Common myeloid progenitor, CD34-positive (primary cell): ENCODE data around the gene MSLN.

Experiments used
- CTCF ChIA-PET: fragments of 350-600 bp; sonication (Branson Sonifier 250); formaldehyde crosslinking; loops from one replicate; lab custom pipeline; 2021; ENCODE audit warnings: antibody characterized with exemption; lab: Charles Lee
- POLR2A ChIA-PET: fragments of 350-600 bp; sonication (Branson Sonifier 250); formaldehyde crosslinking; loops from one replicate; lab custom pipeline; 2021; ENCODE audit warnings: antibody characterized with exemption; lab: Charles Lee
- DNase-seq, 3 donors: peaks; one replicate each; pipeline versions ENCODE4 v3.0.0 to v3.0.0-alpha.2; 2013
- H3K27ac ChIP-seq, 2 experiments: 1 replicate in 1 of 2; 2 replicates in 1 of 2; pipeline ENCODE4 v1.7.0; 2013; ENCODE audit warnings: inconsistent platforms in 2 of 2, low read length in 2 of 2, mild to moderate bottlenecking in 2 of 2, low read depth in 1 of 2, moderate library complexity in 1 of 2; ENCODE audit not compliant: severe bottlenecking in 2 of 2, insufficient read depth in 1 of 2, poor library complexity in 1 of 2
- H3K27me3 ChIP-seq, 5 experiments: replicated peaks in 2 of 5; 1 replicate in 3 of 5; 2 replicates in 2 of 5; pipeline versions ENCODE4 v1.6.1 to v1.7.0; 2013; ENCODE audit warnings: low read length in 4 of 5, mild to moderate bottlenecking in 2 of 5, moderate library complexity in 2 of 5, inconsistent platforms in 1 of 5; ENCODE audit not compliant: insufficient read depth in 5 of 5, control insufficient read depth in 4 of 5
- H3K36me3 ChIP-seq, 4 experiments: 1 replicate in 2 of 4; 2 replicates in 2 of 4; pipeline versions ENCODE4 v1.6.1 to v1.7.0; 2013; ENCODE audit warnings: low read length in 3 of 4, control low read depth in 1 of 4, mild to moderate bottlenecking in 1 of 4; ENCODE audit not compliant: control insufficient read depth in 4 of 4, insufficient read depth in 4 of 4
- H3K4me1 ChIP-seq, 4 experiments: 1 replicate in 3 of 4; 2 replicates in 1 of 4; pipeline versions ENCODE4 v1.6.1 to v1.7.1; 2013; ENCODE audit warnings: low read length in 3 of 4, mild to moderate bottlenecking in 3 of 4, control low read depth in 1 of 4, inconsistent platforms in 1 of 4, moderate library complexity in 1 of 4; ENCODE audit not compliant: control insufficient read depth in 4 of 4, insufficient read depth in 4 of 4; ENCODE audit errors: control extremely low read depth in 1 of 4
- H3K4me3 ChIP-seq, 7 experiments: 1 replicate in 4 of 7; 2 replicates in 3 of 7; pipeline versions ENCODE4 v1.5.1 to v1.7.0; 2013; ENCODE audit warnings: mild to moderate bottlenecking in 7 of 7, low read length in 6 of 7, moderate library complexity in 6 of 7, inconsistent platforms in 2 of 7, low read depth in 2 of 7, control low read depth in 1 of 7; ENCODE audit not compliant: insufficient read depth in 4 of 7, control insufficient read depth in 1 of 7; ENCODE audit errors: extremely low read depth in 1 of 7
- H3K9me3 ChIP-seq, 5 experiments: 1 replicate in 4 of 5; 2 replicates in 1 of 5; pipeline versions ENCODE4 v1.6.1 to v1.7.1; 2013; ENCODE audit warnings: low read length in 4 of 5, mild to moderate bottlenecking in 2 of 5, inconsistent platforms in 1 of 5, low read depth in 1 of 5, moderate library complexity in 1 of 5; ENCODE audit not compliant: control insufficient read depth in 4 of 5, insufficient read depth in 2 of 5; ENCODE audit errors: control extremely low read depth in 1 of 5
- WGBS: methylation state at CpG from one replicate; pipeline ENCODE4 v1.1.5; 2013; ENCODE audit not compliant: insufficient coverage; 5-methylcytosine and 5-hydroxymethylcytosine counted together

MSLN gene

DNA sequence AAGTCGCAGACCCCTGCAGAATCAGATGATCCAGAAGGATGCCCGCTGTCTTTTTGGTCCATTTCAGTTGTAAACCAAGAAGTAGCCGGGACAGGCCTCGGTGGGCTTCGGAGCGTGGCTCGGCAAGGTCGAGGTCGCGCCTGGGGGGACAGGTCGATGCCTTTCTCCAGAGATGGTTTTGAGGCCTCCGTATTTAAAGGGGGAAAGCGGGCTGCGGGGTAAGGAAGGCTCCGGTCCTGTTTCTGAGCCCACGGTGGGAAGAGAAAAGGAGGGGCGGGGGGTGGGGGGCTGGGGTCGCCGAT, 47.5 kb downstream of the MSLN start:
- WGBS = 6% methylated on average over 13 of the region's 19 CpGs
- Histone ChIP-seq H3K4me3 (peak overlapping the region; percentile 62 to 82 (median 75)), H3K4me1 (peaks cover 0 to 11% (median 6%) of the 10 kb centered on the region in 4 experiments), H3K27me3 (peaks cover 0 to 18% (median 5%) of the 10 kb centered on the region in 5 experiments), H3K27ac (peak overlapping the region in 1 of 2 experiments; percentile 82), H3K9me3 (peaks cover 0 to 6% (median 0%) of the 10 kb centered on the region in 5 experiments), H3K36me3 (no peaks in the 10 kb centered on the region)
- POLR2A ChIA-PET = no interaction called here
- CTCF ChIA-PET = no interaction called here
- no peak for DNase-seq

DNA sequence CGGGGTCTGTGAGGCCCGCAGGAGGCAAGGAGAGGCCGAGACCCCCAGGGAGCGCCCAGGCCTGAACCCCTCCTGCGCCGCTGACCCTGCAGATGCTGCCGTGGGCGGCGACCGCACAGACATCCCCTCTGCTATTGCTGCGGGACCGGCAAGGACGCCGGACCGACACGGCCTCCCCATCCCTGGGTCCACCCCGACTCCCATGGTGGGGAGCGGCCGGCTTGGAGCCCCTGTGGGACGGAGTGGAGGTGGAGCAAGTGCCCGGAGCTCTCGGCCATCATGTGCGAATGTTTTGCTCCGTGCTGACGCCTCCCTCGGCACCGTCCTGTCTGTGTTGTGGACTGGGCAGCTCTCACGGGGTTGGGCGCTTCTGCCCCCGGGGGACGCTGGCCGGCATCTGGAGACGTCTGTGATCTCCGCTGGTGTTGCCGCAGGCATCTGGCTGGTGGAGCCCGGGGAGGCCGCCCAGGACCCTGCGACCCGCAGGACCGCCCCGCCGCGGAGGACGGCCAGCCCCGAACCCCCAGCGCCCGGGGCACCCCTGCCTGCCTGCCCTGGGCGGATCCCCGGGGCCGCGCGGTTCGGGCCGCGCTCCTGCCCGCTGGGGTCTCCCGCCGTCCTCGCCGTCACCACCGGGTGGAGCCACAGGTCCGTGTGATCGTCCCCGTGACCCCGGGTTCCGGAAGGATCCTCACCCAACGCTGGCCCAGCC, 52.8 kb downstream of the MSLN start:
- CTCF ChIA-PET = interaction anchor here (0.7 kb wide), 1 partner anchor 243 kb away, joined by 3 read pairs; no protein-coding TSS in a partner anchor
- H3K4me3 ChIP-seq = no peak overlapping the region
- WGBS = 14% methylated on average over 58 of the region's 67 CpGs
- no peak overlapping the region for H3K27ac ChIP-seq
- DNase-seq = peak; percentile 36 to 57 (median 37)
- H3K27me3 ChIP-seq = peaks cover 0 to 54% (median 13%) of the 10 kb centered on the region in 5 experiments
- peaks cover 0 to 15% (median 6%) of the 10 kb centered on the region in 4 experiments for H3K4me1 ChIP-seq
- POLR2A ChIA-PET = no interaction called here
- H3K9me3 ChIP-seq = peaks cover 0 to 6% (median 0%) of the 10 kb centered on the region in 5 experiments
- H3K36me3 ChIP-seq = no peaks in the 10 kb centered on the region

DNA sequence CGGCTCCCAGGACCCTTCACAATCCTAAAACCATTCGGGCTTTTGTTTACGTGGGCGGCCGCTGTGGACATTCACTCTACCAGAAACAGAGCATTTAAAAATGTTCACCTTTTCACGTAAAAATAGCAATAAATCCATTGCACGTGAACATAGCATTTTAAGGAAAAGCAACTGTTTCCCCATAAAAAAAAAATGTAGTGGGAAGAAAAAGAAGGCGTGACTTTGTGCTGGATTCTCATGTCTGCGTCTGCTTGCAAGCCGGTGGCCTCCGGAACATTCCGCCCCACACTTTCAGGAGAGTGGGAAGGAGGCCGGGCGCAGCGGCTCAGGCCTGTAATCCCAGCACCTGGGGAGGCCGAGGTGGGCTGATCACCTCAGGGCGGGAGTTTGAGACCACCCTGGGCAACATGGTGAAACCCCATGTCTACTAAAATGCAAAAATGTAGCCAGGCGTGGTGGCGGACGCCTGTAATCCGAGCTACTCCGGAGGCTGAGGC, 53.4 kb downstream of the MSLN start:
- Histone ChIP-seq H3K27me3 (peaks cover 0 to 59% (median 13%) of the 10 kb centered on the region in 5 experiments), H3K36me3 (no peaks in the 10 kb centered on the region), H3K27ac (no peak overlapping the region), H3K9me3 (peaks cover 0 to 7% (median 0%) of the 10 kb centered on the region in 5 experiments), H3K4me1 (peaks cover 2 to 13% (median 6%) of the 10 kb centered on the region in 4 experiments), H3K4me3 (no peak overlapping the region)
- ChIA-PET CTCF (no interaction called here), POLR2A (no interaction called here)
- no peak for DNase-seq
- 70% methylated on average over 20 of the region's 22 CpGs for WGBS

DNA sequence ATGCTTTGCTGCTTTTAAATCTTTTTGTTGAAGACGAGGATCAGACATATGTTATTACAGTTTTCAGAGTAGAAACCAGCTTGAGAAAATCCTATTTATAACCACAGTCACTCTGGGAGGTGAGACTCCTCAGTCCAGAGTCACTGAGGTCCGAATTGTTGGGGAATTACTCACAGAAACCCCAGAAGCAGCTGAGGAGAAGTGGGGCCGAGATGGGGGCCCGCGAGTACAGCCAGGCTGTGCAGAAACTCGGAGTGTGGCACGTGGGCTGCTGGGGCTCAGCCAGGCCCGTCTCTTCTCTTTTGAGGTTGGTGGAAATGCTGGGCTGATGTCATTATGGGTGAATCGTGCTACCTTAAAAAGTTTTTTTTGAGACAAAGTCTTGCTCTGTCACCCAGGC, 54.4 kb downstream of the MSLN start:
- Histone ChIP-seq H3K27me3 (peaks cover 0 to 59% (median 13%) of the 10 kb centered on the region in 5 experiments), H3K4me1 (peaks cover 6 to 22% (median 16%) of the 10 kb centered on the region in 4 experiments), H3K4me3 (no peak overlapping the region), H3K27ac (no peak overlapping the region), H3K36me3 (no peaks in the 10 kb centered on the region), H3K9me3 (peaks cover 0 to 7% (median 0%) of the 10 kb centered on the region in 5 experiments)
- ChIA-PET CTCF (no interaction called here), POLR2A (no interaction called here)
- 100% methylated on average over 1 of the region's 9 CpGs for WGBS
- no peak for DNase-seq

DNA sequence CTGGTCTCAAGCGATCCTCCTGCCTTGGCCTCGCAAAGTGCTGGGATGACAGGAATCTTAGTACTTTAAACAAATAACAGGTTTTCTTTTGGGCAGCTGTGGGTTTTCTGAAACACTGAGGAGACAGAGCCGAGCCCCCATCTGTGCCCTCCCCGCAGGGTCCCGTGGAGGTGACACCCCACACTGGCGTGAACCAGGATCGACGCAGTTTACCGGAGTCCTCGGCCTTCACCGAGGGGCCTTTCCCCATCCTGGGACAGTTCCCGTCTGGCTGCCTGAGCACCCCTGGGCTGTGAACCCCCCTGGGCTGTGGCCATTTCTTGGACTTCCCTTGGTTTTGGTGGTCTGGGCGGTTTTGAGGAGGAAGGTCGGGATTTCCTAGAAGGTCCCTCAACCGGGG, 55.3 kb downstream of the MSLN start:
- DNase-seq = no peak
- H3K27me3 ChIP-seq = peaks cover 0 to 62% (median 13%) of the 10 kb centered on the region in 5 experiments
- ChIA-PET POLR2A (no interaction called here), CTCF (no interaction called here)
- H3K27ac ChIP-seq = no peak overlapping the region
- no peak overlapping the region for H3K4me3 ChIP-seq
- 97% methylated on average over 12 of the region's 15 CpGs for WGBS
- peaks cover 0 to 7% (median 0%) of the 10 kb centered on the region in 5 experiments for H3K9me3 ChIP-seq
- peaks cover 7 to 28% (median 19%) of the 10 kb centered on the region in 4 experiments for H3K4me1 ChIP-seq
- no peaks in the 10 kb centered on the region for H3K36me3 ChIP-seq

DNA sequence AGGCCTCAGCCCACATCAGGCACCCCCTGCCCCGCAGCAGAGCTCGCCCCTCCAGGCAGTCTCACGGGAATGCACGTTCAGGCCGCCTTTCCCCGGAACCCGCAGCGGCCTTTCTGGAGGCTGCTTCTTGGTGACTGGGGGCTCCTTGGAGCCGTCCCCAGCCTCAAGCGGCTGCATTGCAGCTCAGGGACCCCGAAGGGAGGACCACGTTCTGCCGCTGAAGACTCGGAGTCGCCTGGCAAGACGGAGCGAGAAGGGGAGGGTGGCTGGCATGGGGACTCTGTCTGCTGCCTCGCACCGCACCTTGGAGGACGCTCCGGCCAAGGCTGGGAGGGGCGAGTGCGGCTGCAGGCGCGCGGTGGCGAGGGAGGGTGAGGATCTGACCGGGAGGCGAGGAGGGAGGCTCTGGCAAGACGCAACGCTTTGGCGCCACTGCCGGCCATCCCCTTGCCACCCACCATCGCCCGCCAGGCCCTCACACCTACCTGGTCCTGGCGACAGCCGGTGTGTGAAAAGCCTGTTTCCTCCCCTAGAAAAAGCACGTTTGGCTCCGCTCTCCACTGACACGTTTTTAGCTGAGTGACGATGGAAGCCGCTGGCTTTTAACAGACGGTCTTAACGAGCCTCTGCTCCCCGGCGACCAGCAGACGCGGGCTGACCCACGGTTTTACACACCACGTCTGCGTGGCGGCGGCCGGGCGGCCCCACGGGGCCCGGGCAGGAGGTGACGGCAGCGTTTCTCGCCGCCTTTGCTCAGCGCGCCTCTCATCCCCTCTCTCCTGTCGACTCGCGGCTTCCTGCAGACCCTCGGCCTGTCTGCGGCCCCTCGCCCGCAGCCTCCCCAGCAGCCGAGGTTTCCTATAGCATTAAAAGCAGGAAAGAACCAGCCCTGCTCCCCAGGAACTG, 56.7 kb downstream of the MSLN start:
- Histone ChIP-seq H3K27me3 (peaks cover 0 to 65% (median 11%) of the 10 kb centered on the region in 5 experiments), H3K27ac (no peak overlapping the region), H3K36me3 (no peaks in the 10 kb centered on the region), H3K9me3 (peaks cover 0 to 5% (median 0%) of the 10 kb centered on the region in 5 experiments), H3K4me3 (no peak overlapping the region), H3K4me1 (peaks cover 7 to 30% (median 19%) of the 10 kb centered on the region in 4 experiments)
- CTCF ChIA-PET = interaction anchor here (0.6 to 0.7 kb wide), 2 partner anchors 284 to 286 kb away, joined by 3 read pairs; no protein-coding TSS in a partner anchor
- peak in 1 of 3 donors; percentile 44 for DNase-seq
- POLR2A ChIA-PET = no interaction called here
- 26% methylated on average over 50 of the region's 71 CpGs for WGBS
